Parathyroid adenoma (tissue), 2 donors: Measurements from ENCODE around the gene HSPA12A.

Source experiments
- H2AFZ ChIP-seq: fragments of 300-600 bp; sonication (generic); one replicate; pipeline ENCODE4 v1.7.0; 2017; ENCODE audit warnings: antibody characterized with exemption, mild to moderate bottlenecking
- H3K27ac ChIP-seq: fragments of 300-600 bp; sonication (generic); one replicate; pipeline ENCODE4 v1.7.0; 2017
- H3K27me3 ChIP-seq: fragments of 300-600 bp; sonication (generic); one replicate; pipeline ENCODE4 v1.7.0; 2017; ENCODE audit warnings: low read length; ENCODE audit not compliant: control insufficient read depth, insufficient read depth
- H3K36me3 ChIP-seq: fragments of 300-600 bp; sonication (generic); one replicate; pipeline ENCODE4 v1.7.0; 2017; ENCODE audit warnings: low read length; ENCODE audit not compliant: control insufficient read depth, insufficient read depth
- H3K4me1 ChIP-seq: fragments of 300-600 bp; sonication (generic); one replicate; pipeline ENCODE4 v1.7.0; 2017; ENCODE audit warnings: control low read depth
- H3K4me2 ChIP-seq: fragments of 300-600 bp; sonication (generic); one replicate; pipeline ENCODE4 v1.7.0; 2017; ENCODE audit warnings: low read length
- H3K4me3 ChIP-seq: fragments of 300-600 bp; sonication (generic); one replicate; pipeline ENCODE4 v1.7.0; 2017; ENCODE audit warnings: low read depth, low read length
- H3K79me2 ChIP-seq: fragments of 300-600 bp; sonication (generic); one replicate; pipeline ENCODE4 v1.7.0; 2017; ENCODE audit warnings: control low read depth
- H3K9ac ChIP-seq: fragments of 300-600 bp; sonication (generic); one replicate; pipeline ENCODE4 v1.7.0; 2017; ENCODE audit warnings: mild to moderate bottlenecking
- H3K9me3 ChIP-seq: fragments of 300-600 bp; sonication (generic); one replicate; pipeline ENCODE4 v1.7.0; 2017; ENCODE audit warnings: low read length; ENCODE audit not compliant: control insufficient read depth
- CTCF ChIP-seq: fragments of 300-600 bp; sonication (generic); IDR thresholded peaks from one replicate; pipeline ENCODE4 v1.7.0; 2017; ENCODE audit warnings: antibody characterized with exemption, mild to moderate bottlenecking
- donor health status: primary hyperparathyroidism.

The HSPA12A gene

GRCh38 chr10:116743266-116744064, 1.1 kb upstream of the HSPA12A start:
- no peaks in the 10 kb centered on the region for H3K36me3 ChIP-seq
- no peak for TF ChIP-seq CTCF
- H3K27ac ChIP-seq = peak overlapping the region; percentile 81

GRCh38 chr10:116741391-116742351, 695 bp downstream of the HSPA12A start:
- Histone ChIP-seq H3K79me2 (peaks cover 4% of the 10 kb centered on the region), H3K4me3 (peak overlapping the region; percentile 46), H2AFZ (peak overlapping the region; percentile 79), H3K9me3 (no peaks in the 10 kb centered on the region), H3K4me2 (peak overlapping the region; percentile 78), H3K27ac (no peak overlapping the region), H3K36me3 (no peaks in the 10 kb centered on the region), H3K4me1 (peaks cover 6% of the 10 kb centered on the region), H3K9ac (no peak overlapping the region), H3K27me3 (no peaks in the 10 kb centered on the region)
- TF ChIP-seq CTCF = no peak

More at GRCh38 chr10:116743266-116744064, 1.1 kb upstream of the HSPA12A start:
- Histone ChIP-seq H3K4me2 (peak overlapping the region; percentile 68), H3K9me3 (no peaks in the 10 kb centered on the region), H3K4me3 (peak overlapping the region; percentile 67), H3K27me3 (no peaks in the 10 kb centered on the region), H2AFZ (peak overlapping the region; percentile 97), H3K79me2 (peaks cover 4% of the 10 kb centered on the region), H3K4me1 (peaks cover 6% of the 10 kb centered on the region), H3K9ac (peak overlapping the region; percentile 96)

DNA sequence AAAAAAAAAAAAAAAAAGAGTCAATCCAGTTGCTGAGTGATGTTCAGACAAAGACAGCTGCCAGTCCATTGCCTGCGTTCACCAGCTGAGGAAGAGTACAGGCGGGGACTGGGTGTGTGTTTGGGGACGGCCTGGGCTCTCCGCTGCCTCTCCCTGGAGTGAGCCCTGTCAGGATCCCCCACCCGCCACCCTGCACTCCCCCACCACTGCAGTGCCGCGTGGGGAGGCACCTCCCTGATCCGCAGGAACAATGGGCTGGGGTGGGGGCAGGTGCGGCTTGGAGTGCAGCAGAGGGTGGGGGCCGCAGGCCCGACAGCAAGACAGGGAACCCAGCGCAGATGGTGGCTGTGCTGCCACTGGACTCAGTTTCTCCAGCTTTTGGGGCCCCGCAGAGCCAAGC, 1.4 kb downstream of the HSPA12A start:
- Histone ChIP-seq H2AFZ (peak overlapping the region; percentile 79), H3K79me2 (peaks cover 4% of the 10 kb centered on the region), H3K4me1 (peaks cover 6% of the 10 kb centered on the region), H3K9me3 (no peaks in the 10 kb centered on the region), H3K27ac (no peak overlapping the region), H3K36me3 (no peaks in the 10 kb centered on the region), H3K9ac (no peak overlapping the region), H3K4me2 (no peak overlapping the region), H3K4me3 (peak overlapping the region; percentile 46), H3K27me3 (no peaks in the 10 kb centered on the region)
- no peak for TF ChIP-seq CTCF

DNA sequence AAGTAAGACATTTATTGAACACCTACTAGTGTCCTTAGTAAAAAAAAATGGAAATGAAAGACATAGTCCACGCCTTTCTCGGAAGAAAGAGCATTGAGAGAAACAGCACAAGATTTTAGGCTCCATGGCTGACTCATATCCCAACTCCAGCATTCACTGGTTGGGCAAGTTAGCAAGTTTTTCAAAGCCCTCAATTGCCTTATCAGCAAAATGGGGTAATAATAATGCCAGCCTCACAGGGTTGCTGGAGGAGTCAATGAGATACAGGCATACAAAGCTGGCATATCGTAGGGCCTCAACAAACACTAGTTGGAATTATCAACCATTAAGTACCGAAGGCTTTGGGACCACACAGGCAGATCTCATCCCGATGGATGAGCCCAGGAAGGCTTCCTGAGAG, 4.0 kb downstream of the HSPA12A start:
- no peak overlapping the region for H3K4me2 ChIP-seq
- no peaks in the 10 kb centered on the region for H3K27me3 ChIP-seq
- H3K9ac ChIP-seq = no peak overlapping the region
- no peak overlapping the region for H3K4me3 ChIP-seq
- peaks cover 3% of the 10 kb centered on the region for H3K79me2 ChIP-seq
- H3K36me3 ChIP-seq = no peaks in the 10 kb centered on the region
- no peak overlapping the region for H2AFZ ChIP-seq
- no peak for TF ChIP-seq CTCF
- no peaks in the 10 kb centered on the region for H3K9me3 ChIP-seq
- H3K27ac ChIP-seq = no peak overlapping the region
- H3K4me1 ChIP-seq = peaks cover 3% of the 10 kb centered on the region
